ENCODE results near the gene MAP3K5.
A peak's percentile ranks its signal among the peaks of the same experiment; 100 is the strongest.

Gene MAP3K5

DNA sequence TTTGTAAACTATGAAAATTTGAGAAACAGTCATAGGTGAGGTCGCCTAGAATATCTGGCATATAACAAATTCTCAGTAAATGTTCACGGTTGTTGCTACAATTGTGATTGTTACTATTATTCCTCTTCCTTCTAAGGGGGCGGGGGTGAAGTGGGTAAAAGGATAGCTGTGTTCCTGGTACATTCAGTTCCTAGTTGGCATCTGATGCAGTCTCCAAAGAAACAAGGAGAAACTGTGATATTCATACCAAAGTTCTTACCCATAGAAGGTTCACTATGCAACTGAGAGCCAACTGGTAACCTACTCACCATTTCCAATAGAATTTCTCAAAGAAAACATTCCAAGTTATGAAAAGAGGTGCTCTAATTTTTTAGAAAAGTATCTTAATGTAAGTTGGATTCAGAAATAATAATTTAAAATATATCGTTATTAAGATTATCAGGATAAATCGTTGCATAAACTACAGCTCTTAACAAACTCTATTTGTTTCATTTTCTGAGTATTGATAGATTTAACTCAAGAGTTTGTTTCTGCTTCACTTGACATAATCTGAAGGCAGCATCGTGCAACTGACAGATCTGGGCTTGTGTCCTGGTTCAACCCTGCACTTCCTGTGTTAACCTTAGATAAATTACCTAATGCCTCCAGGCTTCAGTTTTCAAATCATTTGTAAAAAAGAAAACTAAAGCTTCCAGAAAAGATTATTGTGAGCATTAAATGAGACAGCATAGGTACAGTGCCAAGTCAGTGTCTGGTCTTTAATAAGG is 228.7 kb downstream of the MAP3K5 start:
- DNase-seq: peak; percentile 60

DNA sequence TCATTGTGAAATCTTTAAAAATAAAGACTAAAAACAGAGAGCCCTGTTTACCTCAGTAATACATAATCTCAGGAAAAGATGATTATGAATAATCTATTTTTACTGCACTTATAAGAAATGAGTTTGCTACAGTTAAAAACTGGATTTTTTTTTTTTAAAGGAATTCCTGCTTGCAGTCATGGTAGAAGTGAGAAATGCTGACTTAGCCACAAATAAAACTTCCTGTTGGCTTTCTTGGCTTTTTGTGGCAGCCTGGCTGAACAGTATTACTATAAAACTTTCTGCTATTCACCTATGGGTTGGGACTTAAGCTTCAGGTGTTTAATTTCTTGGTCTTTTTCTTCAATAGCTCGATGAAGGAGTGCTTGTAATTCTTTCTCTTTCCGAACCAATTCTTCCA is 230.1 kb downstream of the MAP3K5 start:
- DNase-seq: no peak

DNA sequence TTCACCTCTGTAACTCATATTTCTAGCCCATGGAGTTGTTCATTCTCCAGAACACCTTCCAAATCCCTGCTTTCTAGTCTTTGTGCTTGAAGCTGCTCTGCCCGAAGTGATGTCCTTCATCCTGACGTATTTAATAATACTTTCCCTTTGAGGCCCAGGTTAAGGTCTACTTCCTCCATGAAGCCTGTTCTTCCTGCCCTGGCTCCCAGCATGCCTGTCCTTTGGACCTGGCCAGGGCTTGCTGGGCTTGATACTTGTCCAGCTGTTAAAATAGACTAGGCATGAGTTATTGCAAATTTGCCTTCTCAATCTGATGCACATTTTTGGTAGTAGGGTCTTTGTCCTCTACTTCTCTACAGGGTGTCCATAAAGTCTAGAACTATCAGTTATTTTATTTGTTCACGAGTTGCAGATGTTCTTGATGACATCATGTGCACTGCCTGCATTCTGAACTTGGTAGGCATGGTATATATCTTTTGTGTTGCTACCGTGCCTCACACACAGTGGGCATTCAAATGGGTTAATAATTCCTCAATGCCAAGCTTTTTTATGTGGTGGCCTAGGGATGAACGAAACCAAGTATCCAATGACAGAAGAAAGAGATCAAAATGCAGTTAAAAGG is 239.0 kb downstream of the MAP3K5 start:
- no peak for DNase-seq

DNA sequence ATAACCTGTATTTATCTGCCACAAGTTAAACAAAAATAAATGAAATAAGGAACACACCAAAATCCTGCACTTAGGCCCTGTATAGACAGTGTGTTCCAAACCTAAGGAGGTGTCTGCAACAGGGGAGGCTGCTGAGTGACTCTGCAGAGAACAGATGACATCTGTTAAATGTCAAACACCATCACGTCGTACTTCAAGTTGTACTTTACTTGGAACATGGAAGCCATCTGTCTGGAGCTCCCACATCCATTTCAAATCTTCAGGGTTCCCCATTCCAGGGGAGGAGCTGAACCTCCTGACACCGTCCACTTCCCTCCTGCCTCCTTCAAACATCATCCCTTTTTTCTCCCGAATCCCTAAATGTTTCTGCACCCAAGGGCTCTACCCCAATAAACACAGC is 240.2 kb downstream of the MAP3K5 start:
- no peak for DNase-seq

DNA sequence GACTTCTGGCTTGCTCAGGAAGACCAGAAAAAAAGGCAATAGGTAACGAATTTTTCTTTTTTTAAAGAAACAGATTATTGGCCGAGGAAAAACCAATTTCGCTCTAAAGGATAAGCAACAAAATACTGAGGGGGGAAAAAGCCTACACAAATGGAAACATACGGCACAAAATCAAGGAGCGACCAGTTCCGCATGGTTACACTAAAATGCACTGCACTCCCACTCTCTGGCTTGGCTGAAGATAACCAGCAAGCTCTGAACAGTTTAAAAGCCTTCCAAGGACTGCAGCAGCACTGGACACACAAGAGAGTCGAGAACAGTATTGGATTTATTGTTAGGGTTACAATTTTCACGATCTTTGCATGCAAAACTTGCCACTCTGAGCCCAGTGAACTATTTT is 241.2 kb downstream of the MAP3K5 start:
- DNase-seq: no peak

DNA sequence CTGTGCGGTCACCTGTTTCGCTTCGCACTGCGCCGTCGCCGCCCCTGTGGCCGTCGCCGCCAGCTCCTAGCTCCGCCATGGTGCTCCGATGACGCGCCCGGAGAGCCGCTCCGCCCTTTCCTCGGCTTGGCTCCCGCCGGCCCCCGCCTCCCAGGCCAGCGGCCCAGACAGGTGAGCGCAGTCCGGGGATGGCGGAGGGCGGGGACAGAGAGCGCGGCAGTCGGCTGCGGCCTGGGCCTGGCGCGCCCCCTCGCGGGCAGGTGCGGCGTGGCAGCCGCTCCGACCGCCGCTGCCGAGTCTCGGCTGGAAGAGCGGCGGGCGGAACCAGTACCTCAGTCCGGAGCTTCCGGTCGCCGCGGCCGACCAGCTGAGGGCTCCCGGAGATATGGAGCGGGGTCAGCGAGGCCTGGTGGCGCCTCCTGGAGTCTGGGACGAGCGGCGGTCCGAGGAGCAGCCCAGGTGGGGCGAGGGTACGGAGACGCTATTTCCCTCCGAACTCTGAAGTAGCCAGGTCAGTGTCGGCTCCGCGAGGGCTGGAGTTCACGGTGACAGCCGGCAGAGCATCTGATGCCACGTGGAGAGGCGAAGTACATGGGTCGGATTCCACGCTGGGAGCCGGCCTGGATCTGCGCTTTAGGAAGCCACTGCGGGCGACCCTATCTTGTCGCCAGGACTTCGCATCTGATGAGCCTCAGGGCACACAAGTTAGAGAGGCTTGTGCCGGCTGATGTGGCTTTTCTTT is 241.8 kb downstream of the MAP3K5 start, which contains the start of gene MAP7:
Gene MAP7, minus strand, starts transcription at position 93 of the 742 bp plus-strand sequence. Its CDS starts 14 bp downstream, at position 79.
- DNase-seq: peak; percentile 73

DNA sequence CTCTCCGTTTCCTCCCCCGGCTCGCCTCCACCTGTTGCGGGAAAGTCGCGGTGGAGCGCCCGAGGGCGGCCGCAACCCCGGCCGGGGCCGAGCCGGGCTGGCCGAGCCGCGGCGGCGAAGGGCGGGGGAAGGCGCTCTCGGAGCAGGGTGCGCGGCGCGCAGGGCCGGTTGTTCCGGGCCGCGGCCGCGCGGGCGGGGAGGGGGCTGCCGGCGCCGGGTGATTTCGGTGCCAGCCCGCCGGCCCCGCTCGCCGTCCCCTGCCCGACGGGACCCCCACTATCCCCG is 242.3 kb downstream of the MAP3K5 start:
- peak; percentile 55 for DNase-seq

DNA sequence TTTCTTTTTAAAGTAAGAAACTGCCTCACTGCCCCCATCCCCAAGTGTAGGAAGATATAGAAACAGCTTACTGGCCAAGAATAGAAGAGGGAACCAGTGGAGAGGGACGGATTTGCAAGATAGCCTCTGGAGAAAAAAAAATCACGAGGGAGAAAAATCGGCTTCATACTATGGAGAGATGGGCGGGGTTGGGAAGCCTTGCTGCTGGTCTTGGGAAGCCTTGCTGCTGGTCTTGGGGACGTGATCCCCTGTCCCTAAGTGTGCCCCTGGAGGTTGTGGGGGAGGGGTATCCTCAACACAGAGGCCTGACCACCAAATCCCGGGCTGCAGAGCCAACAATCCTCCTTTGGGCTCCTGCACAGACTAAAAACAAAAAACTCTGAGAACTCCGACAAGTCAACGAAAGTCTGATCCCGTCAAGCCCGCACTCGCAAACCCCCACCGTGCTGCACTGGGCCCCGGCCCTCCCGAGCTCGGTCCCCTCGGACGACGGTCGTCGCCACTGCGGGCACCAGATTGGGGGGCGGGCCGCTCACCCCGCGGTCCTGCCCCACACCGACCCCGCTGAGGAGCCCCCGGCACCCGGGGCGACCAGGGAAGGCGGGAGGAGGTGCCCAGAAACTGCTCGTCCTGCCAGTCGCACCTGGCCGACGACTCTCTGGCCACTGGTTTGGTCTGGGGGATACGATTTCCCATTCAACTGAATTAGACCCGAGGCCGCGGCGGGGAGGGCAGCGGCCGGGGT is 242.8 kb downstream of the MAP3K5 start:
- peak; percentile 34 for DNase-seq

DNA sequence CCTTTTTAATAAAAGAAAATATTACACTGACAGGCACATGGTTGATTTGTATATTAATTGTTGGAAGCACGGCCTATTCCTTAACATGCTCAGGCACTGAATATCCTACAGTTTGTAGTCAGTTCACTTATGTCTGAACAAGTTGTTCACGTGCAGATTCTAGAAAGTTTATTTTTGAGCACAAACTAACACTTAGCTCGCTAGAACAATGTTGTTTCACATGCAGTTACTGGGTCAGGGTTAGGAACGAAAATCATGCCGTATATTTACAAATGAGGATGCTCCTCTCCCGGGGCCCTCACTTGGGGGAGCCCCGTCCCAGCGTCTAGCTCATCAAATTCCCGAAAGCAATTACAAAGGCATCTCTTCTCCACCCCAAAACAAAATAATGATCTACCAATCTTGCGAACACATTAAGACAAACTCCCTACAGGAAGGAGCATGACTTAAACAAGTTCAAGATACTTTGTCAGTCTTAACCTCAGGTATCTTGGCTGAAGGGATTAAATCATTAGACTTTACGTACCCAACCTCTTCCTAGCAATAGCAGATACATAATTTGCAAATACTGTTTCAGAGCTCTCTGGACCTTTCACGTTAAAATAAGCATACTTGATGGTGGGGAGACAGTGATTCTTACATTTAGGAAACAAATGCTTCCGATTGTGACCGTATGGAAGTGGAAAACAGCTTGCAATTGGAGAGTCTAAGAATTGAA is 243.5 kb downstream of the MAP3K5 start:
- DNase-seq: no peak

DNA sequence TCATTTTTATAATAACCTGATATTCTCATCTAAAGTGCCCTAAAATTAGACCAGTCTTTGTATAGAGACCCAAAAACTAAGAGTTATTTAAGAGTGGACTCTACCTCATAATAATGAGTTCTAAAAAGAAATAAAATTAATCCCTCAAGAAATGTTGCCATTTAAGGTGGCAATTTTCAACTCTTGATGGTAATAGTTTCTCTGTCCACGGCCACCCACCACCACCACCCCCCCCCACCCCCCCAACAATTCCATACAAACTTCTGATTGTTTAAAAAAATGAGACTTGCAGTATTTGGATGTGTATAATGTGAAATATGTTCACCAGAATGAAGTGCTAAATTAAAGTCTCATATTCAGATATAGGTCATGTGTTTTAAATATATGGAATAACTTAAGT is 244.4 kb downstream of the MAP3K5 start:
- no peak for DNase-seq

DNA sequence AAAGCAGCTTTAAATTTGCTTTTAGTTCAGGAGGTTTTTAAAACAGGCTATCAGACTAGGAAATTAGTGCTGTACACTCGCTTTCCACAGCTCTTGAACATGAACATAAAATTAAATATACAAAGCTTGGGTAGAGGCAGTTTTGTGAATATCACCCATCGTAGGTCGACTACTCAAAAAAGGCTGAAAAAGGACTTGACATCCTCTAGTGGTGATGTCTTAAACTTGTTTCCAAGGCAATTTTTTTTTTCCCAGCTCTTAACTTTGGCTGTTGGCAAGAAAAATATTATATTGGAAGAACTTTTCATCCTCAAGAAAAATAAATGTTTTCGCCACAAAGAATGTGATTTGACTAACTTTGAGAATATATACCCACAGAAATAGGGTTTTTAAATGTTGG is 244.9 kb downstream of the MAP3K5 start:
- DNase-seq: peak; percentile 90

DNA sequence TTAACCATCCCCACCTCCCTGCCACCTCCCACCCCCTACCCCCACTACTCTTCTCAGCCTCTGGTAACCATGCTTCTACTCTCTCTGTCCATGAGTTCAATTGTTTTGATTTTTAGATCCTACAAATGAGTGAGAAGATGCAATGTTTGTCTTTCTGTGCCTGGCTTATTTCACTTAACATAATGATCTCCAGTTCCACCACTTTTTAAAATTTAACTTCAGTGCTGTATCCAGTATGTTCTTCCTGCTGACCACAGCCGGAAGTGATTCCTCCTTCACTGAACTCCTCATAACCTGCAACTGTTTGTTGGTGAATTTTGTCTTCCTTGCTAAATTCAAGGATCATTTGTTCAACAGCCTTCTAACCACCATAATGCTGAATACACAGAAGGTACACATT is 245.9 kb downstream of the MAP3K5 start:
- no peak for DNase-seq

DNA sequence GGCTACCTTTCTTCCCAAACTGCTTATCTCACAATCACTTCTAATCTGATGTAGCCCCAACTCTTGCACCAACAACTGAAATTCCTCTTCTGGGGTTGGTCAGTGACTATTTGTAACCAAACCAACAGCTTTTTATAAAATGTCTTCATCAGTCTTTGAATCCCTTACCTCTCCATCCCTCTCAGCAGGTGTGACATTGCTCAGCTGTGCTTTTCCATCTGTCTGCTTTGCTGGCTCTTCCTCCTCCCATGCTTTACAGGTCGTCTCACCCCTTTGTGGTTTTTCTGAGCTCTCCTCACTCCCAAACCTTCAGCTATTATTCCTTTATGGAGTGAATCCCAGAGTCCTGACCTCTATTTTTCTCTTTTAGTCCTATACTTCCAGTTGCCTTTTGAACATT is 248.0 kb downstream of the MAP3K5 start:
- DNase-seq: no peak

DNA sequence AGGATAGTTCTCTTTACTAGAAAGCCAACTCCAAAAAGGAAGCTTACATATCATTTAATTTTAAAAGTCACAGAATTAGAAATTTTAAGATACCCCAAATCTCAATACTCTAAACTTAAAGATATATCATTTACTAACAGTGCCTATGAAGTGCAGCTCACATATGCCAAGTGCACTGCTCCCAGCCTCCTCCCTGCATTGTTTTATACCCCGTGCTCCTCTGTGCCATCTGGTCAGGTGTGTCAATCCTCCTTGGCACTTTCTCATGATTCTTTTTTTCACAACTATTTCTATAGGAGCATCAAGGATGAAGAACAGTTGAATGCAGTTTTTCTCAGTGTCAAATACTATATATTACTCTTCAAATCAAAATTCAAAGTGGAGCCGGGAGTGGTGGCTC is 250.9 kb downstream of the MAP3K5 start:
- no peak for DNase-seq

DNA sequence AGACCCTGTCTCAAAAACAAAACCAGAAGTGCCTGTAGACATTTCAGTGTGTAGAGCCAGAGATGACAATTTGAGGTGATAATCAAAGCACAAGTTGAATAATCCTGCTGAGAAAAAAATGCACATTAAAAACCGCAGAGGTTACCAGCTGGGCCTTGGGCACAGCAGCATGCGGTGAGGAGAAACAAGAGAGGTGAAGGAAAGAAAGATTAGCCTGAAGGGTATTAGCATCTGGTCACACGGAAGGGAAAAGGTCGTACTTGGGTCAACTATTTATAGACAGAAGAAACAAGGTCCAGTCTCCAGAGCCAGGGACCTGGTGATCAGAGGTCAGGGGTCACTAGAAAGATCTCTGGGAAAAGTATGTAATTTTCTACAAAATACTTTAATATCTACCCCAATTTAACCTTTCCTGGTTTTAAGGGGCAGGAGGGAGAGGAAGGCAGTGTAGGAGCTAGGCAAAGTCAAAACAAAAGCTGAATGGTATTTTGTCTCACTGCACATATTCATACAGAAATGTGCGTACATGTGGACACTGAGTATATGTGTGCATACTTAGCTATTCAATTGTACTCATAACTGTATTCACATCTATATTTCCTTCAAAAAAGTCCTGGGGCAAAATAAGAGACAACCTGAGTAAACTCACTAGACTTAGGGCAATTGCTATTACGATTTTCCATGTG is 252.2 kb downstream of the MAP3K5 start:
- DNase-seq: no peak

DNA sequence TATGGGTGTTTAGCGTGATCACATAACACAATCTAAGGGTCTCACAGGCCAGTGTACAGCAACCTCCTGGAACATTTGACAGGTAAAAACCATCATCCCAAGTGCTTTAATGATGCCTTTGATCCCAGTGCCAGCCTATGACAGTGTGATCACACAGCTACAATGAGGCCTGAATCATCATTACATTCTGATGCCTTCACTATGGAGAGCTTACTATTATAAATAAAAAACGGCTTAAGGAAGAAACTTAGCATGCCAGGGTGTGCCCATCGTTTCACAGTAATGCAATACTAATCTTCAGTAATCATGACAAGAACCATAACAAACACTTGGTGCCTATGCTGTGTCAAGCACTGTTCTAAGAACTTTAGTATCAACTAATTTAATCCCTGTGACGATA is 253.4 kb downstream of the MAP3K5 start:
- no peak for DNase-seq

DNA sequence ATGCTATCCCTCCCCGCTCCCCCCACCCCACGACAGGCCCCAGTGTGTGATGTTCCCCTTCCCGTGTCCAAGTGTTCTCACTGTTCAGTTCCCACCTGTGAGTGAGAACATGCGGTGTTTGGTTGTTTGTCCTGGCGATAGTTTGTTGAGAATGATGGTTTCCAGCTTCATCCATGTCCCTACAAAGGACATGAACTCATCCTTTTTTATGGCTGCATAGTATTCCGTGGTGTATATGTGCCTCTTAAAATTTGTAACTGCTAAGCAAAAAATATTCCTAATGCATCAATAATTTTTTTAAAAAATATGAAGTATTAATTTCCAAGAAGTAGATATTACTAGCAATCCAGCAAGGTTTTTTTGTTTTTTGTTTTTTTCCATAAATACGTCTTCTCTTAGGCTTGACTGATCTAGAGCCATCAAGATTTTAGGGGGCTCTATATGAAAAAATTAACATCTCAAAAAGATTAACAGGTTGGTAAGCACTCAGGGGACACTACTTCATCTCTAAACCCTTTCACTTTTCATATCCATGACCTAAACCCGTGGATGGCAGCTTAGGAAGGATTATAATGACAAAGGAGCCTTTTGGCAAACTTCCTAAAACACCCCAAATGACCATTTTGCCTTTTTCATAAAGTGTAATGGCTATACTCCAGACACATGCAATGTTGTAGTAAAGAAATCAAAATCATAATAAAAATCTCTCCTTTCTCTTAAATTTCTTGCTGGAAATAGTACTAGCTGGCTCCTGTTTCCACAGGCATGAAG is 256.2 kb downstream of the MAP3K5 start:
- DNase-seq: no peak

DNA sequence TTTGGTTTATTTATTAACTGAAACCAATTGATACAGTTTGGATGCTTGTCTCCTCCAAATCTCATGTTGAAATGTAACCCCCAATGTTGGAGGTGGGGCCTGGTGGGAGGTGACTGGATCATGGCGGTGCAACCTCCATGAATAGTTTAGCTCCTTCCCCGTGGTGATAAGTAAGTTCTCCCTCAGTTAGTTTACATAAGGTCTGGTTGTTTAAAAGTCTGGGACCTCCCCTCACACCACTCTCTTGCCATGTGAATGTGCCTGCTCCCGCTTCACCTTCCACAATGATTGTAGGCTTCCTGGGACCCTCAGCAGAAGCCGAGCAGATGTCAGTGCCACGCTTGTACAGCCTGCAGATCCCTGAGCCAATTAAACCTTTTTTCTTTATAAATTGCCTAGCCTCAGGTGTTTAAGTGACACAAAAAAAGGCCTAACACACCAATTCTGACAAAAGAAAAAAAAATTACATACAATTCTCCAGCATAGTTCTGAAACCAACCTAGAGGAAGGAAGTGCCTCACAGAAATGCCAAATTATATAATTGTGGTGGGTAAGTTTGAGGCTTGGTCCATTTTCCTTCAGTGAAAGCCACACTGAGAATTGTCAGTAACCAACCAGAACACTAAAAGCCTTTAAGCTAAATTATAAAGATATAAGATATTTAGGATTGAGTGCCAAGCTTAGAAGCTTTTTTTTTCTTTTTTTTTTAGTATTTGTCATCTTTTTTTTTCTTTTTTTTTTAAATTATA is 257.1 kb downstream of the MAP3K5 start:
- DNase-seq: no peak

DNA sequence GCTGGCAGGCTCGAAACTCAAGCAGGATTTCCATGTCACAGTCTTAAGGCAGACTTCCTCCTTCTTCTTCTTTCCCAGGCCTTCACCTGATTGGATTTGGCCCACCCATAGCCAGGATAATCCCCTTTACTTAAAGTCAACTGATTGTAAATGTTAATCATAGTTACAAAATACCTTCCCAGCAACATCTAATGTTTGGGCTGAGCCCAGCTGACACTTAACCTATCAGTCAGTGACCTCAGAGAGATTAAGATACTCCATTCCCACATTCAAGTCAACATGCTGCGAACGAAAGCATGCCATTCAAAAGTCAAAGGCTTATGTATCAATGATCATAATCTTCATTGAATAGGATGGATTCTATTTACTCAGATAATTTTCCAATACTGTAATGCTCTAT is 258.0 kb downstream of the MAP3K5 start:
- no peak for DNase-seq

DNA sequence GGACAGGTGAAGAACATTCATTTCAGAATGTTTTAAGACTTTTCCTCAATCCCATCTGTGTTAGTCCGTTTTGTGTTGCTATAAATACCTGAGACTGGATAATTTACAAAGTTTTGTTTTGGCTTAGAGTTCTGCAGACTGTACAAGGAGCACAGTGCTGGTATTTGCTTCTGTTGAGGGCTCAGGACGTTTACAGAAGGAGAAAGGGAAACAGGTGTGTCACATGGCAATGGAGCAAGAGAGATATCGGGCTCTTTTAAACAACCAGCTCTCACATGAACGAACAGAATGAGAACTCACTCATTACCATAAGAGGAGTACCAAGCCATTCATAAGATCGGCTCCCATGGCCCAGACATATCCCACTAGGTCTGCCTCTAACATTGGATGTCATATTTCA is 258.8 kb downstream of the MAP3K5 start:
- no peak for DNase-seq

DNA sequence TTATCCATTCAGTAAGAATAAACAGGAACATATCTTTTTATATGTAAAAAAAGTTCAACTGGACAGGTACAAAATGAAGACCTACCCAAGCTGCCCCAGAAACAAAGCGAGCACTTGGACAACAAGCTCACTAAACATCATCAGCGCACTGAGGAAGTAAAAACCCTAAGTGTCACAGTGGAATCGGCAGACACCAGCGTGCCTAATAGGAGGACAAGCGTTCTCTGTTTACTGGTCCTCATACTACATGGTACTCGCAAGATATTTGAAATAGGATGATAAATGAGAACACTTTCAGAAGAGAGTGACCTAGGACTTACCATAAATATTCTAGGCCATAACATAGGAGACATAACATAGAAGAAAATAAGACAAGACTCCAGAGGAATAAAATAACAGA is 260.2 kb downstream of the MAP3K5 start:
- DNase-seq: no peak
